NCI-H446 (cell line): ENCODE results near the gene USP47.
"Not testable (repeated sequence)": the region's sequence is repeated elsewhere in the genome, so short reads cannot be mapped to it uniquely, and the experiment has no call there.

Source experiments
- DNase-seq, 2 experiments: peaks; one replicate each; lab custom pipeline; 2025; lab: John Stamatoyannopoulos, UW

USP47 gene

DNA sequence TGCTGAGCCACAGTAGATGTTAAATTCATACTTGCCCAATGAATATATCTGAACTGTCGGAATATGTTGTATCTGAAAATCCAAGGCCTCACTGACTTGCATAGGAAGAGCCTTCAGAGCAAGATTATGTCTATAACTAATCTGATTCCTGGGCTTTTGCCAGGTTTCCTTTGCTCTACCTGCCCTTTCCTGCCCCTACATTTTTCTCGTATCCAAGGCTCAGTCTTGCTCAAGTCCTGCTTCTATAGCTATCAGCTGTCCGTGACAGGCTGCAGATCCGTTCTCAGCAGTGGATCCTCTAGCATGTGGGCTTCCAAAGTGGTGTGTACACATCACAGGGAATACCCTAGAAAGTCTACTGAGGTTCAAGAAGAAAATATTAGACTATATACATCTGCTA is 18.8 kb upstream of the USP47 start:
- DNase-seq = no peak

- no peak for DNase-seq
Measured at GRCh38 chr11:11826260-11826659, 15.5 kb upstream of the USP47 start.

DNA sequence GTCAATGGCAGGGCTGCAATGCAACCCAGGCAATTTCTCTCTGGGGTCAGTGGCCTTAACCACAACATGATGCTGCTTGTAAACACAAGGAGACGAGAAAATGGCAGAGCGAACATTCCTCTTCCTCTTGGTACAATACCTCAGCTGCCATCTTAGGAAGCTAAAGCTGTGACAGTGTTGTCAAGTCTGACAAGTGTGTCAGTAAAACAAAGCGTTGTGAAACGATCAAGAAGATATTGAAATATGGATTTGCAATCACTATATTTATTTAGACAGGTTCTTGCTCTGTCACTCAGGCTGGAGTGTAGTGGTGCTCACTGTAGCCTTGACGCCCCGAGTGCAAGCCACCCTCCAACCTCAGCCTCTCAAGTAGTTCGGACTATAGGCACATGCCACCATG is 14.5 kb upstream of the USP47 start:
- no peak for DNase-seq

GRCh38 chr11:11831406-11831805 is 10.4 kb upstream of the USP47 start:
- not testable (repeated sequence) for DNase-seq

DNA sequence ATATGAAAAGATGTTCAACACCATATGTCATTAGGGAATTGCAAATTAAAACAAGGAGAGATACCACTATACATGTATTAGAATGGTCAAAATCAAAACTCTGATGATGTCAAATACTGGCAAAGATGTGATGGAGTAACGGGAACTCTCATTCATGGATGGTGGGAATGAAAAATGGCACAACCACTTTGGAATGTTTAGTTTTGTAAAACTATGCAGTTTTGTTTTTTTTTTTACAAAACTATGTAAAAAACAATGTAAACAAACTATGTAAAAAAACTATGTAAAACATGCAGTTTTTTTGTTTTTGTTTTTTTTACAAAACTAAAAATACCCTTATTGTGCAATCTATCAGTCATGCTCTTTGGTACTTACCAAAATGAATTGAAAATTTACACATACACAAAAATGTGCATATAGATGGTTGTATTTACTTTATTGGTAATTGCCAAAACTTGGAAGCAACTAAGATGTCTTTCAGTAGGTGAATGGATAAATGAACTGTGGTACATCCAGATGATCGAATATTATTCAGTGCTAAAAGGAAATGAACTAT is 5.0 kb upstream of the USP47 start:
- DNase-seq = no peak

DNA sequence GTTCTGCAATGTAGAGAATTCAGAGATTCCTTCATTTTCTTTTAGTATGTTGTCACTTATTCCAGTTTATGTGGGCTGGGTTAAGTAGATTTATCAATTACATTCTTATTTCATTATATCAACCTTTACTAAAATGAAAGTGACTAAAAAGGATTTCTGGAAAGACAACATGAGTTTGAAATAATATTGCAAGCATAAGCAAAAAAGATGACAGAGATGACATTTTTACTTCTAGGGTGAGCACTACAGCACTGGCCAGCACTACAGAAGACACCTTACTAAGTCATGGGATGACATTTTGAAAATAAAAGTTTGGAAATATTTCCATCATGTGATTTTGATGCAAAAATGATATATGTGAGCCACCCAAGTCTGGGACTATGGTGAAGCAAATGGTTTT is 2.1 kb upstream of the USP47 start:
- DNase-seq = no peak

- peak in 1 of 2 experiments; percentile 39 for DNase-seq
Measured at GRCh38 chr11:11841116-11841722, 553 bp upstream of the USP47 start.

GRCh38 chr11:11842421-11843008 is 743 bp downstream of the USP47 start:
- peak; percentile 61 to 72 for DNase-seq

- DNase-seq = no peak
Measured at GRCh38 chr11:11843211-11843621, 1.4 kb downstream of the USP47 start.

GRCh38 chr11:11843642-11844041 is 1.9 kb downstream of the USP47 start:
- DNase-seq = no peak

DNA sequence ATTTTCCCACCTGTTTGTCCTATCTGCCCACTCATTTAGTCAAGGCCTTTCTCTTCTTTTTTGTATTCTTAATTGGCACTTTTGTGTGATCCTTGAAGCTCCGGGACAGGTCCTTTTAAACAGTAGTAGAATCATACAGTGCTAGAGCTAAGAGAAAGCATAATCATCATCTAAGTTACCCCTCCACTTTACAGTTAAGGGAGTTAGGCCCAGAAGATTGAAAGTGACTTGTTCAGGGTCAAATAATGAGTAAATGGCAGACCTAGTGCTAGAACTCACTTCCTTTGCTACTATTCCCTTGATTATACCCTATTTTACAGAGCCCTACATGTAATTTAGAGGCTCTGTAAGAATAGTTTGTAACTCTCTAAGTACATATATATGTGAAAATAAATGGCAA is 2.5 kb downstream of the USP47 start:
- no peak for DNase-seq

- DNase-seq = no peak
Measured at GRCh38 chr11:11845071-11845470, 3.3 kb downstream of the USP47 start.

DNA sequence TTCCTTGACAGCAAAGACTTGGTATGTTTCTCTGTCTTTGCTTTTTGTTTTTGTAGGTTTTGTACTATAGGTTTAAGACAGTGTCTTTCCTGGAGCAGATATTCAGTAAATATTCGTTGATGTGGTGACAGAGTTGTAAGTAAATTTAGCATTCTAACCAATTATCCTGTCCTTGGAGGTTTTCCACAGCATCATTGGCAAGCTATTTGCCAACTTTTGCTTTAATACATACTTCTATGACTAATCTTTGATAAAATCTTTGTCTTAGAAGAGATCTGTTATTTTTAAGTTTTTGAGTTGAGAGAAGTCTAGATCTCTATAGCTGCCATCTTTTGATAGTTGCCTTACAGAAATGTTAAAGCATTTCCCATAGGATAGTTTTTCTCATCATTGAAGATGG is 3.8 kb downstream of the USP47 start:
- DNase-seq = no peak

DNA sequence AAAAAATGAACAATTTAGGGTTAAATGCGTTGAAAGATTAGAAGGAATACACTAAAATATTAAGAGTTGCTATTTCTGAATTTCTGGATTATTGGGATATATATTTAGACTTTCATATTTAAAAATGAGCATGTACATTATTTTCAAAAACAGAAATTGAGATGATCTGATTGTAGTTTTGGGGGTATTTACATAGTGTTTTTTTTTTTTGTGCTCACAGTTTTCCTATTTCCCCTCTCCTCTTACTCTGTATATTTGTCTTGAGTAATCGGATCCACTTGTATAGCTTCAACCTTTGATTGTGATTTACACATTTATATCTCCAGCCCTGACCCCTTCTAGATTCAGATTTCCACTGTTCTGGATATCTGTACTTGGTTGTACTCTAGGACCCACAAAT is 5.3 kb downstream of the USP47 start:
- DNase-seq = no peak

- DNase-seq = peak; percentile 56 to 74
Measured at GRCh38 chr11:11848891-11849746, 7.3 kb downstream of the USP47 start.

DNA sequence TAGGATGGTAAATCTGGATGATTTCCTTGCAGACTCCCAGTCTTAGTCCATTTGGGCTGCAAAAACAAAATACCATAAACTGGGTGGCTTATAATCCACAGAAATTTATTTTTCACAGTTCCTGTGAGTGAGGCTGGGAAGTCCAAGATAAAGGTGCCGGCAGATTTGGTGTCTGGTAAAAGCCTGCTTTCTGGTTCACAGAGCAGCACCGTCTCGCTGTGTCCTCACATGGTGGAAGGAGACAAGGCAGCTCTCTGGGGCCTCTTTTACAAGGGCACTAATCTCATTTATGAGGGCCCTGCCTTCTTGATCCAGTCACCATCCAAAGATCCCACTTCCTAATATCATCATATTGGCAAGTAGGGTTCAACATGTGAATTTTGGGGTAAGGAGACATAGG is 8.9 kb downstream of the USP47 start:
- DNase-seq = no peak

DNA sequence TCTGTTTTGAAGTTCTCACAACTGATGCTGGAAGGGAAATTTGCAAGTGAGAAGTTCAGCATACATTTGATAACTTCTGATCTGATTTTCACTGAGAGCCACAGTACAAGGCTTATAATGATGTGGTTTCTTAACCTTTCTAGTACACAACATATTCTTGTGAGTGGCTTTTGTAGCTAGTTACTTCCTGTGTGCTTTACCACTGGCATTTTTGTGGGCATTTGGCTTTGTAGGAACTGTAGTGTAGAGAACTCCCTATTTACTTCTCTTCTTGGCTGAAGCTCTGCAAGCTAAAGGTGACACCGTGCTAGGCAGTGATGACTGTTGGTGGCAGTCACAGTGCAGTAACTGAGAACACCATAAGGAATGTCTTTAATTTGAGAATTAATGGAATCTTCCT is 14.9 kb downstream of the USP47 start:
- no peak for DNase-seq

GRCh38 chr11:11857769-11858168 is 16.0 kb downstream of the USP47 start:
- no peak for DNase-seq

GRCh38 chr11:11858676-11859075 is 16.9 kb downstream of the USP47 start:
- DNase-seq = no peak

DNA sequence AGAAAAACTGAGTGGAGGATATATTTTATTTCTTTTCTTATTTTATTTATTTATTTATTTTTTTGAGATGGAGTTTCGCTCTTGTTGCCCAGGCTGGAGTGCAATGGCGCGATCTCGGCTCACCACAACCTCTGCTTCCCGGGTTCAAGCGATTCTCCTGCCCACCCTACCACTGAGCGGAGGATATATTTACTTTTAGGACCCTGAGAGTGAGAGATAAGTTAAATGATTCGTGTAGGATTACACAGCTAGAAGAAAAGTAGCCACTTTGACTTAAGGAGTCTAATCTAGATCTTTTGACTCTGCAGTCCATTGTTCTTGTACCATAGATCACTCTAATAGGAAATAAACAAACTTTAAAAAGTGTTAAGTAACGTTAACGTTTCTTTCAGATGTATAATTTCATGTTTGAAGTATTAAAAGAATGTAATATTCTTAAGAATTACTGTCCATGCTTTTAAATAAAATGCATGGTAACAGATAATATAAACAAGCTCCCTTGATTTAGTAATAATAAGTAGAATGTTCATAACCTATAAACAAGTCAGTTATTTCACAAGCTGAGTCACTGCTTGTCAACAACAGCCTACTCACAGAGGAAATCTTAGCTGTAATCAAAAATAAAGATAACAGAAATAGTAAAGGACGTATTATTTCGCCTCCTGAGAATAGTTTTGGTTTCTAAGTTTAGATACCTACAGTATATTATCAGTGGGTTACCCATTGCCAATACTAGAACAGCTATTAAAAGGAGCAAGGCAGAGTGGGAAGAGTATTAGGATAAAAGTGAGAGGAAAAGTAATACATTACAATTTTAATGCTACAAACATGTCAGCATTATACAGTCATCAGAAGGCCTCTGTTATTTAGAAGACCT is 18.6 kb downstream of the USP47 start:
- DNase-seq = no peak

- DNase-seq = no peak
Measured at GRCh38 chr11:11862999-11863398, 21.2 kb downstream of the USP47 start.

DNA sequence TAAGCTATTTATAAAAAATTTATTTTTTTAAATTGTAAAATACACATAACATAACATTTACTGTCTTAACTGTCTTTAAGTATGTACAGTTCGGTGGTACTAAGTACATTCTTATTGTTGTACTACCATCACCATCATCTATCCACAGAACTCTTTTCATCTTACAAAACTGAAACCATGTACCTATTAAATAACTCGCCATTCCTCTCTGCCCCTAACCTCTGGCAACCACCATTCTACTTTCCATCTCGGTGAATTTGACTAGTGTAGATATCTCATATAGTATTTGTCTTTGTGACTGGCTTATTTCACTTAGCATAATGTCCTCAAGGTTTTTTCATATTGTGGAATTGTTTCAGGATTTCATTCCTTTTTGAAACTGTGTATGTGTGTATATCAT is 22.6 kb downstream of the USP47 start:
- DNase-seq = no peak
